CD4-positive, alpha-beta memory T cell (primary cell): ENCODE data around the gene CACNA1A. TPM values are rescaled to one million over a fixed set of nuclear protein-coding genes. Genes with fewer than 3 reads are reported as not detected.
A peak's percentile ranks its signal among the peaks of the same experiment; 100 is the strongest.

ENCODE experiments used
- CTCF ChIA-PET: fragments of 350-600 bp; sonication (Branson Sonifier 250); formaldehyde crosslinking; loops from one replicate; lab custom pipeline; 2021; ENCODE audit warnings: inconsistent platforms; ENCODE audit not compliant: partially characterized antibody; lab: Charles Lee
- POLR2A ChIA-PET: fragments of 350-600 bp; sonication (Branson Sonifier 250); formaldehyde crosslinking; loops from one replicate; lab custom pipeline; 2021; ENCODE audit not compliant: partially characterized antibody; lab: Charles Lee
- DNase-seq, 5 donors: peaks; one replicate each; pipeline versions ENCODE4 v3.0.0 to v3.0.0-alpha.2; 2020 to 2022; ENCODE audit warnings: mixed read lengths in 1 of 5
- H3K27ac ChIP-seq: one replicate; pipeline ENCODE4 v1.7.0; 2013; ENCODE audit warnings: low read depth, low read length
- H3K27me3 ChIP-seq: 2 replicates; pipeline ENCODE4 v1.7.0; 2013; ENCODE audit warnings: mild to moderate bottlenecking, low read length, moderate library complexity; ENCODE audit not compliant: insufficient read depth
- H3K36me3 ChIP-seq: 2 replicates; pipeline ENCODE4 v1.7.0; 2013; ENCODE audit warnings: mild to moderate bottlenecking, low read length, moderate library complexity; ENCODE audit not compliant: insufficient read depth
- H3K4me1 ChIP-seq: 2 replicates; pipeline ENCODE4 v1.7.0; 2013; ENCODE audit warnings: mild to moderate bottlenecking, low read length, moderate library complexity; ENCODE audit not compliant: insufficient read depth
- H3K4me3 ChIP-seq, 2 donors: one replicate each; pipeline ENCODE4 v1.7.0; 2013; ENCODE audit warnings: low read length in 2 of 2, mild to moderate bottlenecking in 1 of 2
- H3K9me3 ChIP-seq, 2 donors: one replicate each; pipeline ENCODE4 v1.7.0; 2013; ENCODE audit warnings: low read length in 2 of 2, control low read depth in 1 of 2; ENCODE audit not compliant: control insufficient read depth in 1 of 2
- H3K27ac Mint-ChIP-seq, 7 donors: one replicate each; pipeline ENCODE4 v1.8.0; 2020 to 2021; ENCODE audit warnings: mixed read lengths in 7 of 7, mild to moderate bottlenecking in 6 of 7, inconsistent platforms in 3 of 7, moderate library complexity in 3 of 7
- H3K27me3 Mint-ChIP-seq, 2 donors: one replicate each; pipeline ENCODE4 v1.8.0; 2020 to 2021; ENCODE audit warnings: mixed read lengths in 2 of 2
- H3K36me3 Mint-ChIP-seq, 2 donors: one replicate each; pipeline ENCODE4 v1.8.0; 2020 to 2021; ENCODE audit warnings: mixed read lengths in 2 of 2, inconsistent platforms in 1 of 2, mild to moderate bottlenecking in 1 of 2
- H3K4me1 Mint-ChIP-seq, 4 donors: one replicate each; pipeline ENCODE4 v1.8.0; 2020 to 2021; ENCODE audit warnings: mixed read lengths in 4 of 4, mild to moderate bottlenecking in 1 of 4
- H3K4me3 Mint-ChIP-seq, 8 donors: one replicate each; pipeline ENCODE4 v1.8.0; 2020 to 2021; ENCODE audit warnings: mixed read lengths in 8 of 8, mild to moderate bottlenecking in 7 of 8, moderate library complexity in 6 of 8, inconsistent platforms in 3 of 8
- H3K9me3 Mint-ChIP-seq, 8 donors: one replicate each; pipeline ENCODE4 v1.8.0; 2020 to 2021; ENCODE audit warnings: mixed read lengths in 8 of 8, mild to moderate bottlenecking in 5 of 8, inconsistent platforms in 3 of 8, moderate library complexity in 1 of 8
- intact Hi-C: fragments of 100-400 bp; cut with micrococcal nuclease; formaldehyde crosslinking; loops from one replicate; pipeline ENCODE4 v1.15.1; 2023
- polyA plus RNA-seq, 2 donors: library from polyadenylated mRNA; unstranded; fragments of 300-500 nt; fragmentation: Illumina TruSeq; gene quantifications; one replicate each; pipeline ENCODE4 v1.2.3, GENCODE V29; 2021
- total RNA-seq, 2 experiments: library from RNA; stranded (reverse); gene quantifications; one replicate each; pipeline ENCODE4 v1.2.3, GENCODE V29; 2021

Gene CACNA1A
- total and polyA plus RNA-seq, 4 experiments from 2014 or later: 0.19 to 0.35 (median 0.26) TPM

DNA sequence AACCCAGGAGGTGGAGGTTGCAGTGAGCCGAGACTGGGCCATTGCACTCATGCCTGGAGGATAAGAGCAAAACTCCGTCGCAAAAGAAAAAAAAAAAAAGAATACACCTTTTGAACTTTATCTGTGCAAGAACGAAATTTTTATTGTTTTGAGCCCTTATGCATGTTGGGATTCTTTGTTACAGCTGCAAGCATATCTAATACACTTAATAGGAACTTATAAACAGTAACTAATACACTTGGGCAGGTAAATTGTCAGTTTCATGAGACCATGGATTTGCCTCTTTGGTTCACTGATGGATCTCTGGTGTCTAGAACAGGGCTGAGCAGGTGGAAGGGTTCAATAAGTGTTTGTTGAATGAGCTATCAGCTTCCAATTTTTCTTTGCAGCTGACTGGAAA is 108.1 kb downstream of the CACNA1A start:
- Histone ChIP-seq H3K4me1 (no peaks in the 10 kb centered on the region), H3K27ac (no peak overlapping the region), H3K9me3 (no peaks in the 10 kb centered on the region), H3K36me3 (no peaks in the 10 kb centered on the region), H3K4me3 (no peak overlapping the region), H3K27me3 (no peaks in the 10 kb centered on the region)
- peaks cover 2 to 26% (median 14%) of the 10 kb centered on the region in 8 donors for H3K9me3 Mint-ChIP-seq
- CTCF ChIA-PET: interaction anchor here (1.0 kb wide), 1 partner anchor 33 kb away, joined by 4 read pairs; no protein-coding TSS in a partner anchor
- no peaks in the 10 kb centered on the region for H3K36me3 Mint-ChIP-seq
- no peak overlapping the region for H3K4me3 Mint-ChIP-seq
- H3K27me3 Mint-ChIP-seq: peaks cover 19 to 33% of the 10 kb centered on the region in 2 donors
- intact Hi-C loops: no loop called here
- POLR2A ChIA-PET: no interaction called here
- peaks cover 0 to 2% (median 0%) of the 10 kb centered on the region in 4 donors for H3K4me1 Mint-ChIP-seq
- DNase-seq: no peak
- no peak overlapping the region for H3K27ac Mint-ChIP-seq

DNA sequence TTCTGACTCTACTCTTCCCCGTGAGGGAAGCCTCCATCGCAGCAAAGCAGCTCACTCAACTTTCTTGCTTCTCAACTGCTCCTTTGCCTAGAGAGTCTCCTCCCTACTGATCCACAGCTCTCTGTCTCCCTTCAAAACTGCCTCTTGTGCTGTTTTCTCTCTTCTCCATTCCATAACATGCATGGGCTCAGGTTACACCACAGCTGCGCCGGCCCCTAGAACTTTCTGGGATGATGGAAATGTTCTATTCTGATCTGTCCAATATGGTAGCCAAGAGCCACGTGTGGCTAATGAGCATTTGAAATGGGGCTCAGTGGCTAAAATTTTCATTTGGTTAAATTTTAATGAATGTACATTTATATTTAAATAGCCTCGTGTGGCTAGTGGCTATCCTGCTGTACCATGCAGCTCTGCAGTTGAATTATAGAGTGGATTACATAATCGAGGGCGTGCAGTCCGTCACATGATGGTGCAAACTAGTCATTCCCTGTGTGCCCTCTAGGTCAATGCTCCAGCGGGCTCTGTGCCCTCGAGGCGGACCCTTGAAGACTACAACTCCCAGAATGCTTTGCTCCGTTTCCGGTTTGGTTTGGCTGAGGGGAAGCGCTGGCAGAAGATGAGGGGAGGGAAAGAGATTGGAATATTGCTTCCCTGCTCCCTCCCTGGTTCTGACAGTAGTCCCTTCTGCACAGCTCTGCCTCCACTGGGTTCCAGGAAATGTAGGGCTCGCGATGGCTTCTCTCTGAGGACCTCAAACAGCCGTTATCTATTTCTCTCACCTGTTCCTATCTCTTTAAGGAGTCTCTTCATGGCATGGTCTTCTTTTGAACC is 109.8 kb downstream of the CACNA1A start:
- no peak overlapping the region for H3K27ac ChIP-seq
- intact Hi-C loops: no loop called here
- H3K4me1 Mint-ChIP-seq: peaks cover 0 to 2% (median 0%) of the 10 kb centered on the region in 4 donors
- peaks cover 19 to 38% of the 10 kb centered on the region in 2 donors for H3K27me3 Mint-ChIP-seq
- DNase-seq: no peak
- no peaks in the 10 kb centered on the region for H3K4me1 ChIP-seq
- POLR2A ChIA-PET: no interaction called here
- H3K4me3 Mint-ChIP-seq: peak overlapping the region in 1 of 8 donors; percentile 63
- H3K27ac Mint-ChIP-seq: no peak overlapping the region
- no peaks in the 10 kb centered on the region for H3K36me3 ChIP-seq
- no peaks in the 10 kb centered on the region for H3K9me3 ChIP-seq
- no peak overlapping the region for H3K4me3 ChIP-seq
- H3K36me3 Mint-ChIP-seq: peaks cover 0 to 4% of the 10 kb centered on the region in 2 donors
- peaks cover under 1% of the 10 kb centered on the region for H3K27me3 ChIP-seq
- CTCF ChIA-PET: no interaction called here
- H3K9me3 Mint-ChIP-seq: peaks cover 2 to 22% (median 12%) of the 10 kb centered on the region in 8 donors

DNA sequence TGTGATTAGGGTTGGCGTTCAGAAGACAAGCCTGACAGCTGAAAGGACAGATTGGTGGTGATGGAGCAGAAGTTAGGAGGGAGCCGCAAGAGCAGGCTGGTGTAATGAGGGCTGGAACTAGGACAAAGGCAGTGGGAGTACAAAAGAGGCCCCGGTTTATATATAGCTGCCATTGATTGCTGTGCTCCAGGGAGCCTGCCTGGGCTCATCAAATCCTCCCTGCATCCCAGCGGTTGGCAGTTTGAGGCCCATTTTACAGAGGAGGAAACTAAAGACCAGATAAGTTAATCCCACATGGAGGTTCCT is 123.7 kb downstream of the CACNA1A start:
- H3K9me3 Mint-ChIP-seq: peaks cover 0 to 5% (median 0%) of the 10 kb centered on the region in 8 donors
- H3K27ac ChIP-seq: no peak overlapping the region
- CTCF ChIA-PET: no interaction called here
- intact Hi-C loops: no loop called here
- no peaks in the 10 kb centered on the region for H3K4me1 Mint-ChIP-seq
- no peaks in the 10 kb centered on the region for H3K9me3 ChIP-seq
- H3K36me3 Mint-ChIP-seq: no peaks in the 10 kb centered on the region
- no peaks in the 10 kb centered on the region for H3K36me3 ChIP-seq
- H3K4me3 Mint-ChIP-seq: no peak overlapping the region
- H3K4me3 ChIP-seq: no peak overlapping the region
- peaks cover 9 to 13% of the 10 kb centered on the region in 2 donors for H3K27me3 Mint-ChIP-seq
- H3K27me3 ChIP-seq: no peaks in the 10 kb centered on the region
- H3K4me1 ChIP-seq: no peaks in the 10 kb centered on the region
- H3K27ac Mint-ChIP-seq: no peak overlapping the region
- DNase-seq: no peak
- POLR2A ChIA-PET: no interaction called here

DNA sequence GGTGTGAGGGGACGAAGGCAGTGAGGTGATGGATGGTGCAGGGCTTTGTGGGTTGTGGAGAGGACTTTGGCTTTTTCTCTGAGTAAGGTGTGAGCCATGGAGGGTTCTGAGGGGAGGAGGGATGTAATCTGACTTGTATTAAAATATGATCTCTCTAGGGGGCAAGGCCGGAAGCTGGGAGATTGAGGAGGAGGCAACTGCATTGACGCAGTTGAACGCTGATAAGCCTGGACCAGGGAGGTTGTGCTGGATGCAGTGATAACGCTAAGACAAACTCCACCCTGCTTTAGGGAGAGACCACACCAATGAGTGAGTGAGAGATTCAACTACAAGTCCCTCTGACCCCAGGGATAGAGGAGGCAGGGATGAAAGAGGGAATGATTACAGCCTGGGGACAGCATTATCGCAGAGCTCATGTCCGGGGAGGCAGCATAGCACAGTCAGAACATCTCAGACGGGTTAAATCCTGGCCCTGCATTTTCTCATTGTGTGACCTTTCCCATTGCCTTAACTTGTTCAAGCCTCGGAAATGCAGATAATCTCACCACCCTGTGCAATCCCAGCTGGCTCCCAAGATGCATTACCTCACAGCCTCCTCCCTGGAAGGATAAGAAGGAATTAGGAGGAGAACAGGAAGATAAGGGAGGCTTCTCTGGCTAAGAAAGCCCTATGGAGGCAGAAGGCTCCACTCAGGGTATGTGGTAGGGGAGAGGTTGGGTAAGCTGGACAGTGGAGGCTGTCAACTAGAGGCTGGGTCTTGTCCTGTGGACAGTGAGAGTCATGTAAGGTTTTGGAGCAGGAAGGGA is 124.2 kb downstream of the CACNA1A start:
- CTCF ChIA-PET: no interaction called here
- intact Hi-C loops: no loop called here

DNA sequence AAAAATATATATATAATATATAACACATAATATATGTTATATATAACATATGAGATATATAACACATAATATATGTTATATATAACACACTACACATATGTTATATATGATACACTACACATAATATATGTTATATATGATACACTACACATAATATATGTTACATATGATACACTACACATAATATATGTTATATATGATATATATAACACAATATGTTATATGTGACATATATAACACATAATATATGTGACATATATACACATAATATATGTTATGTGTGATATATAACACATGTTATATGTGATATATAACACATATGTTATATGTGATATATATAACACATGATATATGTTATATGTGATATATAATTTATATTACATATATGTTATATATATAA is 129.7 kb downstream of the CACNA1A start:
- Mint-ChIP-seq H3K27ac (no peak overlapping the region), H3K4me1 (no peaks in the 10 kb centered on the region), H3K36me3 (no peaks in the 10 kb centered on the region), H3K27me3 (peaks cover 8 to 9% of the 10 kb centered on the region in 2 donors), H3K9me3 (peaks cover 0 to 8% (median 0%) of the 10 kb centered on the region in 8 donors), H3K4me3 (no peak overlapping the region)
- Histone ChIP-seq H3K27ac (no peak overlapping the region), H3K9me3 (no peaks in the 10 kb centered on the region), H3K4me1 (no peaks in the 10 kb centered on the region), H3K4me3 (no peak overlapping the region), H3K36me3 (no peaks in the 10 kb centered on the region), H3K27me3 (no peaks in the 10 kb centered on the region)
- DNase-seq: no peak
- intact Hi-C loops: no loop called here
- POLR2A ChIA-PET: no interaction called here
- CTCF ChIA-PET: no interaction called here

More for the DNA sequence above, 124.2 kb downstream of the CACNA1A start:
- Mint-ChIP-seq H3K9me3 (peaks cover 0 to 5% (median 0%) of the 10 kb centered on the region in 8 donors), H3K4me3 (no peak overlapping the region), H3K27me3 (peaks cover 9 to 13% of the 10 kb centered on the region in 2 donors), H3K36me3 (no peaks in the 10 kb centered on the region), H3K4me1 (no peaks in the 10 kb centered on the region), H3K27ac (no peak overlapping the region)
- Histone ChIP-seq H3K27ac (no peak overlapping the region), H3K9me3 (no peaks in the 10 kb centered on the region), H3K4me3 (no peak overlapping the region), H3K36me3 (no peaks in the 10 kb centered on the region), H3K4me1 (no peaks in the 10 kb centered on the region), H3K27me3 (no peaks in the 10 kb centered on the region)
- no peak for DNase-seq
- POLR2A ChIA-PET: no interaction called here

DNA sequence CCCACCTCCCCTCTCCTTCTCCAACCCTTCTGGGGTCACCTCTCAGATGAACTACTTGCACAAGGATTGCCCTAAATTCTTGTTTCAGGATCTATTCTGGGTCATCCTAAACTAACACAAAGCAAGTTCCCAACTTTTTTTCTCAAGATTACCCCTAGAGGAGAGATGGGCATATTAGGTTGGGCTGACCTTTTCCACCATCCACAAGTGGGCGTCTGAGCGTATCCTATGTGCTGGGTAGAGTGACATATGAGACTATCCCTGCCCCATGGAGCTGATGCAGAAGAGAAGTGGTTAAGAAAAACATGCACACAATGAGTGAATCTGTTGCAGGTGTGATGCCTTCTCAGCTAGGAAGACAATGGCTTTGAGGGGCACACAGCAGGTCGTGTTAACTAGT is 132.7 kb downstream of the CACNA1A start:
- H3K4me3 Mint-ChIP-seq: no peak overlapping the region
- no peaks in the 10 kb centered on the region for H3K9me3 ChIP-seq
- peaks cover 13 to 17% of the 10 kb centered on the region in 2 donors for H3K27me3 Mint-ChIP-seq
- intact Hi-C loops: no loop called here
- no peak overlapping the region for H3K4me3 ChIP-seq
- H3K4me1 Mint-ChIP-seq: no peaks in the 10 kb centered on the region
- CTCF ChIA-PET: no interaction called here
- no peaks in the 10 kb centered on the region for H3K4me1 ChIP-seq
- POLR2A ChIA-PET: no interaction called here
- no peak for DNase-seq
- no peak overlapping the region for H3K27ac ChIP-seq
- H3K27ac Mint-ChIP-seq: no peak overlapping the region
- no peaks in the 10 kb centered on the region for H3K36me3 Mint-ChIP-seq
- no peaks in the 10 kb centered on the region for H3K27me3 ChIP-seq
- H3K36me3 ChIP-seq: no peaks in the 10 kb centered on the region
- H3K9me3 Mint-ChIP-seq: peaks cover 0 to 10% (median 0%) of the 10 kb centered on the region in 8 donors

DNA sequence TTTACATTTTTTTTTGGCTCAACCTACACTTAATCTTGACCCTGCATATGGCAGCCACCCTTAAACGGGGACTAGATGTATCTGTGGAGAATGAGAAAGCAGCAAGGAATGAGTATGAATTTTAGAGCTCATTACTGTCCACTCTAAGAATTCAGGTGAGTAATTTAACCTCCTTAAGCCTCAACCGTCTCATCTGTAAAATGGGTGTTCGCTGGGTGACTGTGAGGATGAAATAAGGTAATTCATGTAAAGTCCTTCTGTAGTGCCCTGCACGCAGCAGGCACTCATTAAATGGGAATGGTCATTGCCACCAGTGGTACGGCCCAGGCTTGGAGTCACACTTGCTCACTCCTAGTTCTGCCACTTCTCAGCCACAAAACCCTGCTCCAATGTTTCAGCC is 135.3 kb downstream of the CACNA1A start:
- peaks cover 0 to 6% (median 0%) of the 10 kb centered on the region in 8 donors for H3K9me3 Mint-ChIP-seq
- Histone ChIP-seq H3K9me3 (no peaks in the 10 kb centered on the region), H3K27ac (no peak overlapping the region), H3K4me1 (no peaks in the 10 kb centered on the region), H3K27me3 (no peaks in the 10 kb centered on the region), H3K4me3 (no peak overlapping the region), H3K36me3 (no peaks in the 10 kb centered on the region)
- no peak overlapping the region for H3K4me3 Mint-ChIP-seq
- intact Hi-C loops: no loop called here
- H3K36me3 Mint-ChIP-seq: no peaks in the 10 kb centered on the region
- no peak overlapping the region for H3K27ac Mint-ChIP-seq
- no peaks in the 10 kb centered on the region for H3K4me1 Mint-ChIP-seq
- no peak for DNase-seq
- H3K27me3 Mint-ChIP-seq: peaks cover 7 to 11% of the 10 kb centered on the region in 2 donors
- CTCF ChIA-PET: no interaction called here
- POLR2A ChIA-PET: no interaction called here
